Activated CD8-positive, alpha-beta T cell treated with anti-CD3 and anti-CD28 coated beads for 36 hours (primary cell): ENCODE measurements around the gene TEFM. TPM values are rescaled to one million over a fixed set of nuclear protein-coding genes. Genes with fewer than 3 reads are reported as not detected.
"Not testable (repeated sequence)": the region's sequence is repeated elsewhere in the genome, so short reads cannot be mapped to it uniquely, and the experiment has no call there.

Source experiments
- ATAC-seq: fragments of 200-7000 bp; cut with Tn5 transposase; one replicate; pipeline ENCODE4 v1.10.0; 2021; ENCODE audit warnings: mild to moderate bottlenecking, moderate library complexity
- CTCF ChIA-PET: fragments of 350-600 bp; sonication (Branson Sonifier 250); formaldehyde crosslinking; loops from one replicate; lab custom pipeline; 2021; ENCODE audit warnings: antibody characterized with exemption; lab: Charles Lee
- POLR2A ChIA-PET: fragments of 350-600 bp; sonication (Branson Sonifier 250); formaldehyde crosslinking; loops from one replicate; lab custom pipeline; 2021; ENCODE audit warnings: antibody characterized with exemption; lab: Charles Lee
- DNase-seq: peaks from one replicate; pipeline ENCODE4 v3.0.0-alpha.2; 2020
- H3K27ac Mint-ChIP-seq: one replicate; pipeline ENCODE4 v1.8.0; 2021; ENCODE audit warnings: mild to moderate bottlenecking, mixed read lengths
- H3K27me3 Mint-ChIP-seq: one replicate; pipeline ENCODE4 v1.8.0; 2021; ENCODE audit warnings: mixed read lengths
- H3K36me3 Mint-ChIP-seq: one replicate; pipeline ENCODE4 v1.8.0; 2021; ENCODE audit warnings: low read depth, mixed read lengths
- H3K4me1 Mint-ChIP-seq: one replicate; pipeline ENCODE4 v1.8.0; 2021; ENCODE audit warnings: low read depth, mixed read lengths
- H3K4me3 Mint-ChIP-seq: one replicate; pipeline ENCODE4 v1.8.0; 2021; ENCODE audit warnings: mild to moderate bottlenecking, moderate library complexity, mixed read lengths
- H3K9me3 Mint-ChIP-seq: one replicate; pipeline ENCODE4 v1.8.0; 2021; ENCODE audit warnings: mixed read lengths
- intact Hi-C: fragments of 100-400 bp; cut with micrococcal nuclease; formaldehyde crosslinking; loops from one replicate; pipeline ENCODE4 v1.10.0; 2022
- total RNA-seq, 2 experiments: library from RNA; stranded (reverse); gene quantifications; one replicate each; pipeline ENCODE4 v1.2.3, GENCODE V29; 2021
- TF ChIP-seq, protein P1 (sequence below): fragments of 200-600 bp; IDR thresholded peaks from one replicate; pipeline ENCODE4 v1.8.0; 2022; ENCODE audit warnings: antibody characterized with exemption, mild to moderate bottlenecking

The TEFM gene
- total RNA-seq, 2 experiments from 2014 or later = 9.7 to 12.6 TPM

DNA sequence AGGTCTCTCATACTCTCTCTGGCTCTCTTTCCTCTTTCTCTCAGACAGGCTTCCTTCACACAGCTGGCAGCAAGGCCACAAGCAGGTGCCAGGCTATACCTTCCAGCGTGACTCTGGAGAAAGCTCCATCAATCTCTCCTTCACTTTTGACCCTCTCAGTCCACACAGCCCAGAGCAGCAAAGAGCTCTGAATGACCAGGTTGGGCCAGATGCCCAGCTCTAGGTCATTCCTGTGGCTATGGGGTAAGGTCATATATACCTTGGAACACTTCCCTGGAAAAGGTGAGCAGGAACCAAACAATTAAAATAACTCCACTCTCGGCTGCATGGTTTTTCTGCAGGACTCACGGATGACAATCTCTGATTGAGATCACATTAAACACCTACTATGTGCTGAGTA, 24.5 kb upstream of the TEFM start:
- CTCF ChIA-PET = no interaction called here
- Mint-ChIP-seq H3K9me3 (no peaks in the 10 kb centered on the region), H3K27me3 (peaks cover 12% of the 10 kb centered on the region), H3K4me3 (no peak overlapping the region), H3K27ac (no peak overlapping the region), H3K4me1 (no peaks in the 10 kb centered on the region), H3K36me3 (no peaks in the 10 kb centered on the region)
- TF ChIP-seq, protein P1, sequence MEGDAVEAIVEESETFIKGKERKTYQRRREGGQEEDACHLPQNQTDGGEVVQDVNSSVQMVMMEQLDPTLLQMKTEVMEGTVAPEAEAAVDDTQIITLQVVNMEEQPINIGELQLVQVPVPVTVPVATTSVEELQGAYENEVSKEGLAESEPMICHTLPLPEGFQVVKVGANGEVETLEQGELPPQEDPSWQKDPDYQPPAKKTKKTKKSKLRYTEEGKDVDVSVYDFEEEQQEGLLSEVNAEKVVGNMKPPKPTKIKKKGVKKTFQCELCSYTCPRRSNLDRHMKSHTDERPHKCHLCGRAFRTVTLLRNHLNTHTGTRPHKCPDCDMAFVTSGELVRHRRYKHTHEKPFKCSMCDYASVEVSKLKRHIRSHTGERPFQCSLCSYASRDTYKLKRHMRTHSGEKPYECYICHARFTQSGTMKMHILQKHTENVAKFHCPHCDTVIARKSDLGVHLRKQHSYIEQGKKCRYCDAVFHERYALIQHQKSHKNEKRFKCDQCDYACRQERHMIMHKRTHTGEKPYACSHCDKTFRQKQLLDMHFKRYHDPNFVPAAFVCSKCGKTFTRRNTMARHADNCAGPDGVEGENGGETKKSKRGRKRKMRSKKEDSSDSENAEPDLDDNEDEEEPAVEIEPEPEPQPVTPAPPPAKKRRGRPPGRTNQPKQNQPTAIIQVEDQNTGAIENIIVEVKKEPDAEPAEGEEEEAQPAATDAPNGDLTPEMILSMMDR = no peak
- POLR2A ChIA-PET = no interaction called here
- intact Hi-C loops = no loop called here
- DNase-seq = no peak
- ATAC-seq = no peak

DNA sequence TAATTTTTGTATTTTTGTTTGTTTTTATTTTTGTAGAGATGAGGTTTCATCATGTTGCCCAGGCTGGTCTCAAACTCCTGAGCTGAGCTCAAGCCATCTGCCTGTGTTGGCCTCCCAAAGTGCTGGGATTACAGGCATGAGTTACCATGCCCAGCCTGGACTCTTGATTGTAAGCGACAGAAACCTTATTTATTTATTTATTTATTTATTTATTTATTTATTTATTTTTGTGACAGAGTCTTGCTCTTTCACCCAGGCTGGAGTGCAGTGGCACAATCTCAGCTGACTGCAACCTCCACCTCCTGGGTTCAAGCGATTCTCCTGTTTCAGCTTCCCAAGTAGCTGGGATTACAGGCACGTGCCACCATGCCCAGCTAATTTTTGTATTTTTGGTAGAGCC, 23.8 kb upstream of the TEFM start:
- H3K4me1 Mint-ChIP-seq, CTCF ChIA-PET, intact Hi-C loops, H3K4me3 Mint-ChIP-seq, H3K9me3 Mint-ChIP-seq, ATAC-seq, POLR2A ChIA-PET, H3K36me3 Mint-ChIP-seq, DNase-seq, H3K27ac Mint-ChIP-seq: not testable (repeated sequence)
- H3K27me3 Mint-ChIP-seq = peaks cover 13% of the 10 kb centered on the region

GRCh38 chr17:30929081-30929633, 23.1 kb upstream of the TEFM start:
- Mint-ChIP-seq H3K4me3 (no peak overlapping the region), H3K36me3 (no peaks in the 10 kb centered on the region), H3K27me3 (peaks cover 17% of the 10 kb centered on the region), H3K9me3 (no peaks in the 10 kb centered on the region), H3K27ac (no peak overlapping the region), H3K4me1 (no peaks in the 10 kb centered on the region)
- ChIA-PET POLR2A (no interaction called here), CTCF (no interaction called here)
- ATAC-seq = no peak
- intact Hi-C loops = no loop called here
- TF ChIP-seq, protein P1 = no peak
- no peak for DNase-seq

DNA sequence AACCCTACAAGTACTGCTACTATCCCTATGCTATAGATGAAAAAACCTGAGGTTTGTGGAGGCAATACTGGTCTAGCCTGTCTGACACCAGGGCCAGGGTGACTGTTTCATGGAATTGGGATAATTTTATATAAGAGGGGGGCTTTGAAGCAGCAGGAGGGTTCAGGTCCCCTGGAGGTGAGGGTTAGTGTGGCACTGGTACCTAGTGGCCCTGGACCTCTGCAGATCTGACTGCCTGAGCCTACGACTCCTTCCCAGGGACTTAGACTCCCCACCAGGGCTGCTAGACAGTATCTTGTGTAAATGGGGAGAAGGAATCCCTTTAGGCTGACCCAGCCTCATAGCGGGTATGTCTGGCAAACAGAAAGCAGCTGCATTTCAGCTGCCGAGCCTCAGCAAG, 22.5 kb upstream of the TEFM start:
- ATAC-seq (no peak), DNase-seq (no peak)
- TF ChIP-seq, protein P1 = no peak
- POLR2A ChIA-PET = no interaction called here
- Mint-ChIP-seq H3K27me3 (peaks cover 20% of the 10 kb centered on the region), H3K9me3 (no peaks in the 10 kb centered on the region), H3K4me3 (no peak overlapping the region), H3K27ac (no peak overlapping the region), H3K36me3 (no peaks in the 10 kb centered on the region), H3K4me1 (no peaks in the 10 kb centered on the region)
- intact Hi-C loops = no loop called here
- CTCF ChIA-PET = no interaction called here

DNA sequence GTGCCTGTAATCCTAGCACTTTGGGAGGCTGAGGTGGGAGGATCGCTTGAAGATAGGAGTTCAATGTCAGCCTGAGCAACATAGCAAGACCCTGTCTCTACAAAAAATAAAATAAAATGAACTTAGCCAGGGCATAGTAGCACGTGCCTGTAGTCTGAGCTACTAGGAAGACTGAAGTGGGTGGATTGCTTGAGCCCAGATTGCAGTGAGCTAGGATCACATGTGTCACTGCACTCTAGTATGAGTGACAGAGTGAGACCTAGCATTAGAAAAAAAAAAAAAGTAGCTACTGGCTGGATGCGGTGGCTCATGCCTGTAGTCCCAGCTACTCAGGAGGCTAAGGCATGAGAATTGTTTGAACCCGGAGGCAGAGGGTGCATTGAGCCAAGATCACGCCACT, 21.7 kb upstream of the TEFM start:
- Mint-ChIP-seq H3K4me3 (no peak overlapping the region), H3K27ac (no peak overlapping the region), H3K36me3 (no peaks in the 10 kb centered on the region), H3K9me3 (no peaks in the 10 kb centered on the region), H3K4me1 (peaks cover 3% of the 10 kb centered on the region), H3K27me3 (peaks cover 25% of the 10 kb centered on the region)
- DNase-seq (no peak), ATAC-seq (no peak)
- ChIA-PET POLR2A (no interaction called here), CTCF (no interaction called here)
- TF ChIP-seq, protein P1 = no peak
- intact Hi-C loops = no loop called here
